A673 (cell line): ENCODE measurements around the gene OR5C1. TPM values are rescaled to one million over a fixed set of nuclear protein-coding genes. Genes with fewer than 3 reads are reported as not detected.

Source experiments
- Bru-seq: library from RNA; stranded (reverse); fragments of 400-500 nt; gene quantifications from one replicate; lab custom pipeline; 2021; lab: Mats Ljungman, UMichigan
- BruChase-seq, 2 experiments: library from RNA; stranded (reverse); fragments of 400-500 nt; gene quantifications; one replicate each; lab custom pipeline; 2021; lab: Mats Ljungman, UMichigan
- BruUV-seq: library from RNA; stranded (reverse); fragments of 400-500 nt; replicated peaks from 2 replicates; lab custom pipeline; 2021; lab: Mats Ljungman, UMichigan
- CTCF ChIA-PET: fragments of 300-600 bp; sonication (Branson Sonifier 250); formaldehyde crosslinking; loops from one replicate; lab custom pipeline; 2022; ENCODE audit warnings: antibody characterized with exemption; lab: Charles Lee
- POLR2A ChIA-PET: fragments of 300-600 bp; sonication (Branson Sonifier 250); formaldehyde crosslinking; loops from one replicate; lab custom pipeline; 2022; ENCODE audit warnings: antibody characterized with exemption; ENCODE audit not compliant: low non-redundant PET; lab: Charles Lee
- DNase-seq: peaks from one replicate; pipeline ENCODE4 v3.0.0-alpha.2; 2015; ENCODE audit warnings: low spot score
- H3K27ac ChIP-seq: fragments of 200-600 bp; sonication (generic); 2 replicates; pipeline ENCODE4 v1.5.1; 2016; ENCODE audit warnings: mixed run types, low read depth, mild to moderate bottlenecking, mixed read lengths, antibody characterized with exemption, low read length; ENCODE audit not compliant: poor library complexity, severe bottlenecking
- H3K27me3 ChIP-seq: fragments of 200-600 bp; sonication (generic); replicated peaks from 2 replicates; pipeline ENCODE4 v1.6.1; 2017; ENCODE audit warnings: mixed run types, low read depth, mild to moderate bottlenecking, mixed read lengths, antibody characterized with exemption, low read length; ENCODE audit not compliant: insufficient read depth, poor library complexity
- H3K36me3 ChIP-seq: fragments of 200-600 bp; sonication (generic); 2 replicates; pipeline ENCODE4 v1.6.1; 2016; ENCODE audit warnings: mixed run types, mild to moderate bottlenecking, mixed read lengths, antibody characterized with exemption, low read length; ENCODE audit not compliant: insufficient read depth, poor library complexity, severe bottlenecking
- H3K4me1 ChIP-seq: fragments of 200-600 bp; sonication (generic); 2 replicates; pipeline ENCODE4 v1.6.1; 2017; ENCODE audit warnings: mixed run types, mild to moderate bottlenecking, mixed read lengths, antibody characterized with exemption, low read length; ENCODE audit not compliant: insufficient read depth, poor library complexity, severe bottlenecking
- H3K4me3 ChIP-seq: fragments of 200-600 bp; sonication (generic); 2 replicates; pipeline ENCODE4 v1.5.1; 2016; ENCODE audit warnings: low read depth, mixed run types, mild to moderate bottlenecking, mixed read lengths, low read length; ENCODE audit not compliant: poor library complexity, severe bottlenecking
- H3K9me3 ChIP-seq: fragments of 200-600 bp; sonication (generic); 2 replicates; pipeline ENCODE4 v1.6.1; 2016; ENCODE audit warnings: mixed run types, low read depth, mild to moderate bottlenecking, mixed read lengths, antibody characterized with exemption, low read length; ENCODE audit not compliant: poor library complexity, severe bottlenecking
- EZH2 ChIP-seq: fragments of 200-600 bp; sonication (generic); IDR thresholded peaks from 2 replicates; pipeline ENCODE4 v1.6.1; 2017; ENCODE audit warnings: borderline replicate concordance, low read depth, mild to moderate bottlenecking, mixed read lengths, antibody characterized with exemption, low read length; ENCODE audit not compliant: poor library complexity, severe bottlenecking
- intact Hi-C: fragments of 100-400 bp; cut with micrococcal nuclease; formaldehyde crosslinking; loops from one replicate; pipeline ENCODE4 v1.10.0; 2022; ENCODE audit not compliant: unreplicated experiment
- long read RNA-seq: library from polyadenylated mRNA; stranded (forward); transcript quantifications from one replicate; pipeline ENCODE4 v2.0.0, GENCODE V29; 2022
- total RNA-seq: library from RNA; stranded (reverse); gene quantifications from 2 replicates; pipeline ENCODE4 v1.2.3, GENCODE V29; 2021
- TF ChIP-seq, protein P1 (sequence below): fragments of 300-800, 200-600 bp; sonication (generic); conservative IDR thresholded peaks from 2 replicates; pipeline ENCODE4 v1.5.1; 2017; ENCODE audit warnings: low read depth, mild to moderate bottlenecking, antibody characterized with exemption, low read length, moderate library complexity, mixed read lengths

Gene OR5C1
- not detected in 2 replicates for total RNA-seq
- Bru-seq, nascent RNA, result not detected
- BruChase-seq, experiment 1, labeled RNA remaining after a 2-hour chase, result not detected
- BruChase-seq, experiment 2, labeled RNA remaining after a 6-hour chase, result not detected
- long read RNA-seq, result 0 reads

DNA sequence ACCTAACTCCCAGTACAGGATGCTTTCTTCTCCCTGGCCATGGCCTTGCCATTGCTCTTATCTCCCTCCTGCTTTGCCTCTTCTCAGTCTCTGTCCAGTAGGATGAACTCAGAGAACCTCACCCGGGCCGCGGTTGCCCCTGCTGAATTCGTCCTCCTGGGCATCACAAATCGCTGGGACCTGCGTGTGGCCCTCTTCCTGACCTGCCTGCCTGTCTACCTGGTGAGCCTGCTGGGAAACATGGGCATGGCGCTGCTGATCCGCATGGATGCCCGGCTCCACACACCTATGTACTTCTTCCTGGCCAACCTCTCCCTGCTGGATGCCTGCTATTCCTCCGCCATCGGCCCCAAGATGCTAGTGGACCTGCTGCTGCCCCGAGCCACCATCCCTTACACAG is at the start of gene OR5C1:
Gene OR5C1 (plus strand): TSS at position 103 of the 400 bp plus-strand sequence. CDS start 0 bp downstream, at position 103.
- DNase-seq, result no peak

DNA sequence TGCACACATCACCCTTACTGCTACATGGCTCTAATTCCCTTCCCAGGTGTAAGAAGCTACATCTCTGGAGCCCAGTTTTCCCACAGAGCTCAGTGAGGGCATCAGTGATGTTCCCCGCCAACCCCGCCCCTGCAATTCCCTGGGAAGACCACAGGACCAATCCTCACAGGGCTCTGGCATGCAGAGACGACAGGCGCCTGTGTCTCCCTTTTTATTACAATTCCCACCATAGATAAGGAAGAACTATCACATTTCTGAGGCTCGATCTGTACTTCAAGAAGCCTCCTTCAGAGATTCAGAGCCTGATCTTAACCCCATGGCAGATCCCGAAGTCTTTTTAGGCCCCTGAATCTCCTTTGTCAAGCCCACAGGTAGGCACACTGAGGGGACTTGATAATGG is 46.7 kb upstream of the OR5C1 start, which contains the start of gene OR1L6:
Gene OR1L6 (plus strand): TSS at position 301 of the 400 bp plus-strand sequence. CDS start 7,545 bp downstream, outside the sequence.
- Histone ChIP-seq H3K27ac (no peak within 1 kb of the TSS), H3K9me3 (no peaks in the 10 kb centered on the region), H3K36me3 (no peaks in the 10 kb centered on the region), H3K27me3 (peaks cover 7% of the 10 kb centered on the region), H3K4me3 (no peak within 1 kb of the TSS), H3K4me1 (no peaks in the 10 kb centered on the region)
- ChIA-PET POLR2A (no interaction called here), CTCF (no interaction called here)
- no TSS peak for BruUV-seq
- intact Hi-C loops, result no loop called here
- DNase-seq, result no peak
- TF ChIP-seq, protein P1, sequence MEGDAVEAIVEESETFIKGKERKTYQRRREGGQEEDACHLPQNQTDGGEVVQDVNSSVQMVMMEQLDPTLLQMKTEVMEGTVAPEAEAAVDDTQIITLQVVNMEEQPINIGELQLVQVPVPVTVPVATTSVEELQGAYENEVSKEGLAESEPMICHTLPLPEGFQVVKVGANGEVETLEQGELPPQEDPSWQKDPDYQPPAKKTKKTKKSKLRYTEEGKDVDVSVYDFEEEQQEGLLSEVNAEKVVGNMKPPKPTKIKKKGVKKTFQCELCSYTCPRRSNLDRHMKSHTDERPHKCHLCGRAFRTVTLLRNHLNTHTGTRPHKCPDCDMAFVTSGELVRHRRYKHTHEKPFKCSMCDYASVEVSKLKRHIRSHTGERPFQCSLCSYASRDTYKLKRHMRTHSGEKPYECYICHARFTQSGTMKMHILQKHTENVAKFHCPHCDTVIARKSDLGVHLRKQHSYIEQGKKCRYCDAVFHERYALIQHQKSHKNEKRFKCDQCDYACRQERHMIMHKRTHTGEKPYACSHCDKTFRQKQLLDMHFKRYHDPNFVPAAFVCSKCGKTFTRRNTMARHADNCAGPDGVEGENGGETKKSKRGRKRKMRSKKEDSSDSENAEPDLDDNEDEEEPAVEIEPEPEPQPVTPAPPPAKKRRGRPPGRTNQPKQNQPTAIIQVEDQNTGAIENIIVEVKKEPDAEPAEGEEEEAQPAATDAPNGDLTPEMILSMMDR, result no peak
- no peak for TF ChIP-seq EZH2

More for the DNA sequence above, at the start of gene OR5C1:
- Histone ChIP-seq H3K36me3 (no peaks in the 10 kb centered on the region), H3K4me3 (no peak within 1 kb of the TSS), H3K9me3 (no peaks in the 10 kb centered on the region), H3K27ac (no peak within 1 kb of the TSS), H3K4me1 (no peaks in the 10 kb centered on the region), H3K27me3 (no peaks in the 10 kb centered on the region)
- intact Hi-C loops, result no loop called here
- TF ChIP-seq, protein P1, result no peak
- no peak for TF ChIP-seq EZH2
- ChIA-PET CTCF (no interaction called here), POLR2A (no interaction called here)
- no TSS peak for BruUV-seq

DNA sequence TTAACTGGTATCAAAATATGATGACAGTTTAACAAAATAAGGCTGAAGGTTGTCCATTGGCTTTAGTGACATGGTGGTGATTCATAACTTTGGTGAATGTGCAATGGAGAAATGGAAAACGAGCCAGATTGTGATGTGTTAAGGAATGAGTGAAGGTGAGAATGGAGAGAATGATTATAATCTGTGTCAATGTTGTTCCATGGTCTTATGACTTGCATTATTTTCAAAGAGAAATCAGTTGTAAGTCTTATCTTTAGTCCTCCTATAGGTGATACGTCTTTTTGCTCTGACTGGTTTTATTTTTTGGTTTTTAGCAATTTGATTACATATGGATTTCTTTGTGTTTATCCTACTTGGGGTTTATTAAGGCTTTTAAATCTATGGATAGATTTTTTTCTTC is 33.9 kb upstream of the OR5C1 start:
- no peaks in the 10 kb centered on the region for H3K4me1 ChIP-seq
- H3K27ac ChIP-seq, result no peak overlapping the region
- ChIA-PET CTCF (no interaction called here), POLR2A (no interaction called here)
- DNase-seq, result no peak
- intact Hi-C loops, result no loop called here
- H3K27me3 ChIP-seq, result peaks cover 4% of the 10 kb centered on the region
- peaks cover 8% of the 10 kb centered on the region for H3K9me3 ChIP-seq
- TF ChIP-seq, protein P1, result no peak
- no peak for TF ChIP-seq EZH2
- no TSS peak for BruUV-seq
- no peaks in the 10 kb centered on the region for H3K36me3 ChIP-seq
- H3K4me3 ChIP-seq, result no peak overlapping the region
